Sigmoid colon (tissue), 7 donors: ENCODE results near the gene APC. TPM values are rescaled to one million over a fixed set of nuclear protein-coding genes. Genes with fewer than 3 reads are reported as not detected.

Source experiments
- DNase-seq: peaks from one replicate; pipeline ENCODE4 v3.0.0-alpha.2; 2019
- H3K27ac ChIP-seq, 4 donors: fragments of 200-600 bp; sonication (generic); one replicate each; pipeline ENCODE4 v1.5.1; 2016 to 2019; ENCODE audit warnings: mild to moderate bottlenecking in 1 of 4
- H3K27me3 ChIP-seq, 3 donors: fragments of 200-600 bp; sonication (generic); one replicate each; pipeline ENCODE4 v1.5.1; 2019; ENCODE audit warnings: mild to moderate bottlenecking in 1 of 3
- H3K36me3 ChIP-seq, 4 donors: fragments of 200-600 bp; sonication (generic); one replicate each; pipeline ENCODE4 v1.5.1; 2016 to 2019
- H3K4me1 ChIP-seq, 4 donors: fragments of 200-600 bp; sonication (generic); one replicate each; pipeline ENCODE4 v1.5.1; 2017 to 2019
- H3K4me3 ChIP-seq, 4 donors: fragments of 200-600 bp; sonication (generic); one replicate each; pipeline ENCODE4 v1.5.1; 2017 to 2019; ENCODE audit warnings: mild to moderate bottlenecking in 2 of 4, moderate library complexity in 1 of 4
- H3K9me3 ChIP-seq, 4 donors: fragments of 200-600 bp in 3 of 4; sonication (generic) in 3 of 4; one replicate each; pipeline versions ENCODE4 v1.5.1 to v1.6.1; 2013 to 2019
- CTCF ChIP-seq, 4 experiments: fragments of 450-650 bp in 3 of 4; fragments of 200-600 bp in 1 of 4; IDR thresholded peaks; one replicate each; pipeline ENCODE4 v1.5.1; 2016 to 2019; ENCODE audit warnings: antibody characterized with exemption in 4 of 4, mild to moderate bottlenecking in 3 of 4, moderate library complexity in 2 of 4
- EP300 ChIP-seq, 4 donors: sonication (generic); formaldehyde crosslinking; IDR thresholded peaks; one replicate each; pipeline ENCODE4 v1.6.1; 2017; ENCODE audit warnings: antibody characterized with exemption in 4 of 4
- POLR2A ChIP-seq, 2 donors: fragments of 450-650 bp; IDR thresholded peaks; one replicate each; pipeline ENCODE4 v1.6.1; 2016; ENCODE audit warnings: antibody characterized with exemption in 2 of 2, mild to moderate bottlenecking in 2 of 2, moderate library complexity in 2 of 2
- POLR2AphosphoS5 ChIP-seq, 4 donors: sonication (generic); formaldehyde crosslinking; IDR thresholded peaks; one replicate each; pipeline ENCODE4 v1.6.1; 2017; ENCODE audit warnings: antibody characterized with exemption in 4 of 4
- WGBS, 2 donors: extraction: QIAGEN DNeasy Blood & Tissue Kit; methylation state at CpG; one replicate each; pipeline ENCODE4 v1.1.7; 2013; 5-methylcytosine and 5-hydroxymethylcytosine counted together
- intact Hi-C: fragments of 100-400 bp; cut with DNase I; formaldehyde crosslinking; loops from one replicate; pipeline ENCODE4 v1.15.1; 2023
- polyA plus RNA-seq, 3 donors: library from polyadenylated mRNA; stranded (reverse); fragments of 200-250 nt; gene quantifications; one replicate each; pipeline ENCODE4 v1.2.3, GENCODE V29; 2013
- total RNA-seq, 4 donors: library from RNA; depleted of rRNA; stranded (reverse); fragments of >200 nt; gene quantifications; one replicate each; pipeline ENCODE4 v1.1.0, GENCODE V29; 2016
- donor health status: healthy with polysubstance abuse.
- donor health status: Bipolar disorder and iron deficiency.
- donor health status: healthy.

Gene APC
- total and polyA plus RNA-seq, 7 donors = 2.4 to 81.4 (median 46.1) TPM

- TF ChIP-seq EP300 (IDR thresholded peaks at IDR 0.05) (no peak), POLR2AphosphoS5 (IDR thresholded peaks at IDR 0.05) (no peak), POLR2A (IDR thresholded peaks at IDR 0.05) (no peak), CTCF (IDR thresholded peaks at IDR 0.05) (no peak)
- no peak overlapping the region for H3K27ac ChIP-seq
- intact Hi-C loops = no loop called here
- H3K4me1 ChIP-seq = peaks cover 0 to 51% (median 4%) of the 10 kb centered on the region in 4 donors
- no peaks in the 10 kb centered on the region for H3K9me3 ChIP-seq
- no peaks in the 10 kb centered on the region for H3K27me3 ChIP-seq
- no peaks in the 10 kb centered on the region for H3K36me3 ChIP-seq
- no peak for DNase-seq
- WGBS, 2 donors = 53 to 79% methylated on average over 1 of the region's 1 CpG
- H3K4me3 ChIP-seq = no peak overlapping the region
Observed at GRCh38 chr5:112733586-112733985, 4.1 kb upstream of the APC start.

- H3K4me1 ChIP-seq = peaks cover 0 to 56% (median 11%) of the 10 kb centered on the region in 4 donors
- intact Hi-C loops = no loop called here
- WGBS, 2 donors = 95 to 96% methylated on average over 3 of the region's 3 CpGs
Observed at GRCh38 chr5:112734597-112734996, 3.1 kb upstream of the APC start.

GRCh38 chr5:112735702-112736101 lies 2.0 kb upstream of the APC start:
- WGBS, 2 donors = 71 to 78% methylated on average over 1 of the region's 1 CpG
- peaks cover 0 to 48% (median 11%) of the 10 kb centered on the region in 4 donors for H3K4me1 ChIP-seq
- no peaks in the 10 kb centered on the region for H3K27me3 ChIP-seq
- no peak for DNase-seq
- H3K27ac ChIP-seq = no peak overlapping the region
- no peaks in the 10 kb centered on the region for H3K9me3 ChIP-seq
- no peak overlapping the region for H3K4me3 ChIP-seq
- no peaks in the 10 kb centered on the region for H3K36me3 ChIP-seq
- no peak for TF ChIP-seq EP300 (IDR thresholded peaks at IDR 0.05)
- intact Hi-C loops = no loop called here

More at GRCh38 chr5:112734597-112734996, 3.1 kb upstream of the APC start:
- Histone ChIP-seq H3K36me3 (no peaks in the 10 kb centered on the region), H3K9me3 (no peaks in the 10 kb centered on the region), H3K27me3 (no peaks in the 10 kb centered on the region), H3K27ac (no peak overlapping the region), H3K4me3 (no peak overlapping the region)
- TF ChIP-seq POLR2AphosphoS5 (IDR thresholded peaks at IDR 0.05) (no peak), EP300 (IDR thresholded peaks at IDR 0.05) (no peak), POLR2A (IDR thresholded peaks at IDR 0.05) (no peak), CTCF (IDR thresholded peaks at IDR 0.05) (no peak)
- DNase-seq = no peak

DNA sequence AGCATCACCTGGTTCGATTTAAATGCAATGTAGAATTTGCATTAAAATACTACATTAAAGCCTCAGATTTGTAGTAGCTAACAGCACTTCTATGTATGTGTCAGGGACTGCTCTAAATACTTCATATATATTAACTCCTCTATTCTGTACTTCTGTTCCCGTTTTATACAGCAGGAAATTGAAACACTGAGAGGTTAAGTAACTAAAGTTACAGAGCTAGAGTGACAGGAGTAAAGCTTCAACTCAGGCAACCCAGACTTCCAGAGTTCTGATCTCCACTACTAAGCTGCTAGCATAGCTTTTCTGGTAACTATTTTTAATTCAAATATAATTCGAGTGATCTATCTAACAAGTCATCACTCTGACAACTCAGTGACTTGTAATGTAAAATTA lies 619 bp upstream of the APC start:
- TF ChIP-seq POLR2A (IDR thresholded peaks at IDR 0.05) = no peak
- TF ChIP-seq EP300 (IDR thresholded peaks at IDR 0.05) = no peak
- TF ChIP-seq POLR2AphosphoS5 (IDR thresholded peaks at IDR 0.05) = no peak
- TF ChIP-seq CTCF (IDR thresholded peaks at IDR 0.05) = no peak
- Histone ChIP-seq H3K4me1 (peaks cover 0 to 40% (median 11%) of the 10 kb centered on the region in 4 donors), H3K27me3 (no peaks in the 10 kb centered on the region), H3K27ac (peak overlapping the region; percentile 73 to 85 (median 78)), H3K4me3 (peak overlapping the region; percentile 54 to 67 (median 58)), H3K36me3 (no peaks in the 10 kb centered on the region), H3K9me3 (no peaks in the 10 kb centered on the region)
- DNase-seq = no peak
- 14 to 20% methylated on average over 3 of the region's 3 CpGs for WGBS, 2 donors
- intact Hi-C loops = no loop called here

DNA sequence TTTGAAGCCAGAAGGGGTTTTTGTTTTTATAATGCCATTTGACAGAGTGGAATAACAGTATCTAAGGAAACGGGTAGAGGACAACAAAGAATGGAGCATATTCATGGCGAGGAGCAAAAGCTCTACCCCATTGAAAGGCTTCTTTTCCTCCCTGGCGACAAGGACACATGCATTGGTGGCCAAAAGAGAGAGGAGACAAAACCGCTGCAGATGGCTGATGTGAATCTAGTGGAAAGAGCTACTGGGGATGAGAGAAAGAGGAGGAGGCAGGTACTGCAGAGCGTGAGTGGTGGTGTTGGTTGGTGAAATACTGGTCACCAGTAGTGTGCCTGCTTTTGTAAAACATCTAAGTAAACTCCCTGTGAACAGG lies 491 bp downstream of the APC start:
- no peaks in the 10 kb centered on the region for H3K27me3 ChIP-seq
- peaks cover 0 to 40% (median 13%) of the 10 kb centered on the region in 4 donors for H3K4me1 ChIP-seq
- no peak for TF ChIP-seq CTCF (IDR thresholded peaks at IDR 0.05)
- no peak for TF ChIP-seq POLR2A (IDR thresholded peaks at IDR 0.05)
- TF ChIP-seq POLR2AphosphoS5 (IDR thresholded peaks at IDR 0.05) = no peak
- TF ChIP-seq EP300 (IDR thresholded peaks at IDR 0.05) = no peak
- intact Hi-C loops = loop anchor here (1.0 kb wide), 1 partner anchor 31 kb away; no protein-coding TSS in a partner anchor
- no peaks in the 10 kb centered on the region for H3K9me3 ChIP-seq
- no peaks in the 10 kb centered on the region for H3K36me3 ChIP-seq
- 34 to 60% methylated on average over 5 of the region's 5 CpGs for WGBS, 2 donors
- H3K4me3 ChIP-seq = peak overlapping the region; percentile 54 to 67 (median 58)
- H3K27ac ChIP-seq = peak overlapping the region; percentile 73 to 85 (median 78)
- no peak for DNase-seq
